HG02973 (cell line): ENCODE data around the gene IP6K2.

Experiments
- ATAC-seq: cut with Tn5 transposase; IDR thresholded peaks from one replicate; pipeline ENCODE4 v1.9.1; 2021; ENCODE audit warnings: moderate library complexity; ENCODE audit not compliant: unreplicated experiment

Gene IP6K2

GRCh38 chr3:48644898-48645760, 71.9 kb downstream of the IP6K2 start:
- no peak for ATAC-seq

- no peak for ATAC-seq
Measured at GRCh38 chr3:48642605-48643004, 74.4 kb downstream of the IP6K2 start.

GRCh38 chr3:48641396-48641795, 75.6 kb downstream of the IP6K2 start:
- ATAC-seq: no peak

GRCh38 chr3:48639944-48640606, 76.9 kb downstream of the IP6K2 start:
- no peak for ATAC-seq
